ENCODE measurements around the gene DHRS9.

DNA sequence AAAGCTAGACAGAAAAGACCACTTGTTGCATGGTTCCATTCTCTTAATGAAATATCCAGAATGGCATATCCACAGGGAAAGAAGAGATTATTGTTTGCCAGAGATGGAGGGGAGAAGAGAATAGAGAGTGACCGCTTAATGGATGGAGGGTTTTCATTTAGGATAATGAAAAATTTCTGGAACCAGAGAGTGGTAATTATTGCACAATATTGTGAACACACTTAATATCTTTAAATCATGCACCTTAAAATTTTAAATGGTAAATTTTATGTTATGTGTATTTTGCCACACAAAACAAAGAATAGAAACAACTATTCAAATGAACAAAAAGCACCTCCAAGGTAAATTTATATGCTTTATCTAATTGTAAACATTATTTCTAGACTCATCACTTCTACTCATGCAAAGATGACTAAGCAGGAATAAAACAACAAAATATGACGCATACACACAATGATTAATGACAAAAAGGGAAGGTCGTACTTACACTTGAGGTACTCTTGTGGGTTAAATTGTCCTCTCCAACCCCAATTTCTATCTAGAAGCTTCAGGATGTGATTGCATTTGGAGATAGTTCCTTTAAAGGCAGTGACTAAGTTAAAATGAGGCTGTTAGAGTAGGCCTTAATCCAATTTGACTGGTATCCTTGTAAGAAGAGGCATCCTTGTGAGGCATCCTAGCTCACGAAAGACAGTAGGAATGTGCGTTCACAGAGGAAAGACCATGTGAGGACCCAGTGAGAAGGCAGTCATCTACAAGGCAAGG, 18.7 kb upstream of the DHRS9 start:
- TF ChIP-seq ZNF302 (tag by site-specific recombination; IDR thresholded peaks at IDR 0.05; ENCODE audit: low read depth): no peak
- no peak for TF ChIP-seq ZNF133 (tag by site-specific recombination; IDR thresholded peaks at IDR 0.05)
- TF ChIP-seq ZNF223 (tag by site-specific recombination; IDR thresholded peaks at IDR 0.05): no peak
- TF ChIP-seq, protein P1, sequence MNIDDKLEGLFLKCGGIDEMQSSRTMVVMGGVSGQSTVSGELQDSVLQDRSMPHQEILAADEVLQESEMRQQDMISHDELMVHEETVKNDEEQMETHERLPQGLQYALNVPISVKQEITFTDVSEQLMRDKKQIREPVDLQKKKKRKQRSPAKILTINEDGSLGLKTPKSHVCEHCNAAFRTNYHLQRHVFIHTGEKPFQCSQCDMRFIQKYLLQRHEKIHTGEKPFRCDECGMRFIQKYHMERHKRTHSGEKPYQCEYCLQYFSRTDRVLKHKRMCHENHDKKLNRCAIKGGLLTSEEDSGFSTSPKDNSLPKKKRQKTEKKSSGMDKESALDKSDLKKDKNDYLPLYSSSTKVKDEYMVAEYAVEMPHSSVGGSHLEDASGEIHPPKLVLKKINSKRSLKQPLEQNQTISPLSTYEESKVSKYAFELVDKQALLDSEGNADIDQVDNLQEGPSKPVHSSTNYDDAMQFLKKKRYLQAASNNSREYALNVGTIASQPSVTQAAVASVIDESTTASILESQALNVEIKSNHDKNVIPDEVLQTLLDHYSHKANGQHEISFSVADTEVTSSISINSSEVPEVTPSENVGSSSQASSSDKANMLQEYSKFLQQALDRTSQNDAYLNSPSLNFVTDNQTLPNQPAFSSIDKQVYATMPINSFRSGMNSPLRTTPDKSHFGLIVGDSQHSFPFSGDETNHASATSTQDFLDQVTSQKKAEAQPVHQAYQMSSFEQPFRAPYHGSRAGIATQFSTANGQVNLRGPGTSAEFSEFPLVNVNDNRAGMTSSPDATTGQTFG (tag by site-specific recombination; IDR thresholded peaks at IDR 0.05; ENCODE audit: borderline replicate concordance): no peak
- no peak for TF ChIP-seq ZBTB8A (tag by site-specific recombination; IDR thresholded peaks at IDR 0.05)

All from HEK293 (cell line).